Adrenal gland (tissue), 12 donors: ENCODE results near the gene KLHL10. TPM values are rescaled to one million over a fixed set of nuclear protein-coding genes. Genes with fewer than 3 reads are reported as not detected.

Source experiments
- DNase-seq, 7 donors: peaks; one replicate each; pipeline ENCODE4 v3.0.0-alpha.2; 2019 to 2020
- H3K27ac ChIP-seq, 5 donors: fragments of 200-600 bp; sonication (generic) in 4 of 5; 1 replicate in 3 of 5; 2 replicates in 2 of 5; pipeline versions ENCODE4 v1.5.1 to v1.8.0; 2016 to 2020; ENCODE audit warnings: mild to moderate bottlenecking in 1 of 5
- H3K27me3 ChIP-seq: fragments of 200-600 bp; 2 replicates; pipeline ENCODE4 v1.8.0; 2021
- H3K36me3 ChIP-seq, 2 donors: fragments of 200-600 bp; replicated peaks in 1 of 2; 1 replicate in 1 of 2; 2 replicates in 1 of 2; pipeline versions ENCODE4 v1.5.1 to v1.8.0; 2018 to 2022
- H3K4me1 ChIP-seq, 2 donors: fragments of 200-600 bp; replicated peaks in 1 of 2; 1 replicate in 1 of 2; 2 replicates in 1 of 2; pipeline versions ENCODE4 v1.5.1 to v1.8.0; 2018 to 2021
- H3K4me3 ChIP-seq, 4 donors: fragments of 200-600 bp; sonication (generic) in 3 of 4; one replicate each; pipeline ENCODE4 v1.5.1; 2016 to 2018
- H3K9me3 ChIP-seq, 3 donors: fragments of 200-600 bp; sonication (generic) in 1 of 3; replicated peaks in 1 of 3; 1 replicate in 2 of 3; 2 replicates in 1 of 3; pipeline versions ENCODE4 v1.5.1 to v1.8.0; 2016 to 2021
- CTCF ChIP-seq, 6 experiments: fragments of 450-650 bp in 4 of 6; fragments of 200-600 bp in 2 of 6; sonication (generic) in 1 of 6; IDR thresholded peaks; 1 replicate in 5 of 6; 2 replicates in 1 of 6; pipeline versions ENCODE4 v1.5.1 to v1.8.0; 2016 to 2021; ENCODE audit warnings: antibody characterized with exemption in 6 of 6, mild to moderate bottlenecking in 2 of 6, moderate library complexity in 1 of 6
- POLR2A ChIP-seq, 2 donors: fragments of 450-650 bp; IDR thresholded peaks; one replicate each; pipeline ENCODE4 v1.6.1; 2017; ENCODE audit warnings: antibody characterized with exemption in 2 of 2, mild to moderate bottlenecking in 2 of 2, moderate library complexity in 1 of 2
- WGBS, 4 donors: extraction: QIAGEN DNeasy Blood & Tissue Kit in 2 of 4; methylation state at CpG; one replicate each; pipeline versions ENCODE4 v1.1.5 to v1.1.7; 2013 to 2017; 5-methylcytosine and 5-hydroxymethylcytosine counted together
- intact Hi-C, 2 donors: fragments of 100-400 bp; cut with DNase I; formaldehyde crosslinking; loops; one replicate each; pipeline versions ENCODE4 v1.14.1 to v1.15.0; 2022 to 2023
- polyA plus RNA-seq, 3 donors: library from polyadenylated mRNA; stranded (reverse); fragments of 200-250 nt in 2 of 3; fragments of 350-450 nt in 1 of 3; fragmentation: Illumina TruSeq in 1 of 3; extraction: RNeasy Lipid Tissue Mini Kit (QIAGEN cat#74804) in 1 of 3; gene quantifications; one replicate each; pipeline ENCODE4 v1.2.3, GENCODE V29; 2013 to 2014
- total RNA-seq, 9 donors: library from RNA; depleted of rRNA in 4 of 9; stranded (reverse); fragments of >200 nt in 4 of 9; fragments of 120-200 nt in 1 of 9; fragmentation: NEBNext Ultra II Directional in 1 of 9; extraction: Animal tissue kit (Norgen Biotek cat#: 25700) in 1 of 9; gene quantifications; one replicate each; pipeline versions ENCODE4 v1.1.0 to v1.2.4, GENCODE V29; 2013 to 2023
- donor health status: healthy with polysubstance abuse.
- donor health status: Bipolar disorder and iron deficiency.
- donor health status: DM: yes; HTN: yes; CAD: no.
- donor health status: DM: no; HTN: no; CAD: no.
- donor health status: DM: no; HTN: no; CAD: no.
- donor health status: DM: yes; HTN: yes; CAD: no.

The KLHL10 gene
- total and polyA plus RNA-seq, 12 donors, result 0.10 to 0.29 (median 0.24) TPM; not detected in 9

DNA sequence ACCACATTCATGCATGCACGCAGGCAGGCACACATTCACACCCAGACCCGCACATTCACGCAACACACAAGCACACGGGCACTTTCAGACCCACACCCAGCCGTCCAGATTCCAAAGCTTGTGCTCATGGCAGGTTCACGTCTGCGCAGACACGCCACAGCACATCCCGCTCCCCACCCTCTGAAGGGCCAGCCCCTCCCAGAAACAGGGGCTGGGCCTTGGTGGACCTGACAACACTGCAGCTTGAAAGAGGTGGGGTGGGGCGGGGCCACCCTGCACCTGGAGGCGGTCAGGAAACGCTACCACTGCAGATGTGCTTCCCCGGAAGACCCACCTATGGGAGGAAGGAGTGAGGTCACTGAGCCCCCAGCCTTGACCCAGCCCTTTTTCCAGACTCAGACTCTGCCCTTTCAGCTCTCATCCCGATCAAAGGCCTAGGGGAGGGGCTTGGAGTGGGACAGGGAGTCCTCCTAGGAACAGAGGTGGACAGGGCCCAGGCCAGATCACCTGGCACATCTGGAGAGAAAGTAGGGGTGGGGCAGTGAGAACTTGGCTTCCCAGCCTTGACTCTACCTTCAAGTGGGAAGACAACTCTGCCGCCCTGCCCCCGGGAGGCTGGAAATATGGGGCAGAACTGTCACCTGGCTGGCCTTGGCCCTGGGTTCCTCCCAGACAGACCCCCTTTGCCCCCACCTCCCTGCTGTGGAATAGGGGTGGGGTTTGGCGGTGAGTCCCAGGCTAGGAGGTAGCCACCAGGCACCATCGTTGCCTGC lies 36.8 kb upstream of the KLHL10 start:
- TF ChIP-seq CTCF (IDR thresholded peaks at IDR 0.05) (no peak), POLR2A (IDR thresholded peaks at IDR 0.05) (no peak)
- intact Hi-C loops, result loop anchor here (2.0 to 10.0 kb wide), 2 partner anchors 62 to 154 kb away; no protein-coding TSS in a partner anchor
- peak overlapping the region in 1 of 5 donors; percentile 40 for H3K27ac ChIP-seq
- 34 to 44% (median 40%) methylated on average over 13 to 18 of the region's 18 CpGs for WGBS, 4 donors
- H3K36me3 ChIP-seq, result no peaks in the 10 kb centered on the region
- H3K4me3 ChIP-seq, result no peak overlapping the region
- DNase-seq, result no peak
- peaks cover 0 to 9% of the 10 kb centered on the region in 2 donors for H3K4me1 ChIP-seq
- H3K27me3 ChIP-seq, result no peaks in the 10 kb centered on the region
- H3K9me3 ChIP-seq, result no peaks in the 10 kb centered on the region

- WGBS, 4 donors, result 11 to 15% (median 12%) methylated on average over 9 to 14 of the region's 14 CpGs
- TF ChIP-seq CTCF (IDR thresholded peaks at IDR 0.05) (peak; percentile 88 to 98 (median 96)), POLR2A (IDR thresholded peaks at IDR 0.05) (no peak)
- Histone ChIP-seq H3K27ac (peak overlapping the region in 1 of 5 donors; percentile 40), H3K4me1 (peaks cover 0 to 9% of the 10 kb centered on the region in 2 donors), H3K9me3 (no peaks in the 10 kb centered on the region), H3K36me3 (no peaks in the 10 kb centered on the region), H3K27me3 (no peaks in the 10 kb centered on the region), H3K4me3 (no peak overlapping the region)
- peak; percentile 63 to 91 (median 80) for DNase-seq
- intact Hi-C loops, result loop anchor here (2.0 to 10.0 kb wide), 3 partner anchors 63 to 153 kb away; no protein-coding TSS in a partner anchor
Measured at GRCh38 chr17:41801374-41802271, 36.0 kb upstream of the KLHL10 start.

DNA sequence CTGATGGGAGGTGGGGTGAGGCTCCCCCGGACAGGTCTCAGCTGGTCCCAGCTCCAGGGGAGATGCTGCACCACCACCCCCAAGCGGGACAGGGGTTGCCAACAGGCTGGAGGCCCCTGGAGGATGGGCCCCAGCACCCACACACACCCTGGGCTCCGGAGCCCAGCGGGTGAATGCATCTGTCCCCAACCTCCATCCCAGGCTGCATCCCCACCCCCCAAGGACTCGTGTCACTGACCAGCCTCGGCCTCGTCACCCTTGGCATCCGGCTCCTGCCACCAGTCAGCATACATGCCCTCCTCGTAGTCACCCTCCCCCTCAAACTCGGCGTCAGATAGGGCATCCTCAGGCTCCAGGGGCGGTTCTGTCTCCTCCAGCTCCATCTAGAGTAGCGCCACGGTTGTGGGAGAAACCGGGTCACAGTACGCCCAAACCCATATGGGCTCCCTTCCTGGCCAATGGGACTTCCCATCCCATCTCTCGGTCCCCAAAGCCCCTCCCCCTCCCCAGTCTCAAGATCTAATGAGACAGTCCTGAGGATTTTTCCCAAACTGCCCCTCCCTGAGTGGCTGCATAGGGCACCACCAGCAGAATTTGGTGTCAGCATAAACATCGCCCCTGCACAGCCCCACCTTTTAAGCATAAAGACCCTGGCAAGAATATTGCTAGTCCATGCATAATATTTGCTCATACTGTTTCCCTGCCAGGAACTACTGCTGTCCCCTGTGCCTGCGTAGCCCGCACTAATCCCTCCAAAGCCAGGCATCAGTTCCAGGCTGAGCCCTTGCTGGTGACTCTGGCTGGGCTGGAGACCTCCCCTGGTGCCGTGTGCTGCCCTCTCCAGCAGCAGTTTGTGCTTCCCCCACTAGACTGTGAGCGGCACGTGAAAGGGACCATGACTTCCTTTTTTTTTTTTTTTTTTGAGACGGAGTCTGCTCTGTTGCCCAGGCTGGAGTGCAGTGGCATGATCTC lies 34.3 kb upstream of the KLHL10 start:
- TF ChIP-seq POLR2A (IDR thresholded peaks at IDR 0.05) (no peak), CTCF (IDR thresholded peaks at IDR 0.05) (no peak)
- H3K9me3 ChIP-seq, result no peaks in the 10 kb centered on the region
- H3K27me3 ChIP-seq, result no peaks in the 10 kb centered on the region
- H3K4me1 ChIP-seq, result peaks cover 0 to 9% of the 10 kb centered on the region in 2 donors
- H3K36me3 ChIP-seq, result no peaks in the 10 kb centered on the region
- 69 to 80% (median 74%) methylated on average over 17 to 24 of the region's 24 CpGs for WGBS, 4 donors
- DNase-seq, result no peak
- intact Hi-C loops, result loop anchor here in 1 of 2 donors (2.0 to 10.0 kb wide), 2 partner anchors 67 to 151 kb away; no protein-coding TSS in a partner anchor
- no peak overlapping the region for H3K4me3 ChIP-seq
- H3K27ac ChIP-seq, result no peak overlapping the region
